Measurements from ENCODE around the gene SLC18A2.

The SLC18A2 gene

GRCh38 chr10:117262291-117262902 is 21.5 kb downstream of the SLC18A2 start:
- H3K36me3 ChIP-seq (replicated peaks in 1 of 2; ENCODE audit: control insufficient read depth in 2 of 2, insufficient read depth in 2 of 2, low read length in 2 of 2), result no peaks in the 10 kb centered on the region
- H3K27ac ChIP-seq (replicated peaks; ENCODE audit: low read length), result no peak overlapping the region
- H4K8ac ChIP-seq (ENCODE audit: low read depth, low read length), result no peak overlapping the region
- H3K79me1 ChIP-seq (ENCODE audit: low read depth, low read length), result no peaks in the 10 kb centered on the region
- no peak overlapping the region for H2AK5ac ChIP-seq (ENCODE audit: low read depth, low read length)
- no peak overlapping the region for H3K18ac ChIP-seq (ENCODE audit: low read length)
- no peak overlapping the region for H3K23ac ChIP-seq (ENCODE audit: low read depth, low read length, poor library complexity)
- no peak overlapping the region for H3K9ac ChIP-seq (ENCODE audit: low read depth, low read length, poor library complexity)
- H3K4me2 ChIP-seq (ENCODE audit: insufficient read depth, low read length, poor library complexity, severe bottlenecking), result no peak overlapping the region
- H3K9me3 ChIP-seq (replicated peaks in 1 of 2; ENCODE audit: control insufficient read depth in 2 of 2, insufficient read depth in 1 of 2, low read depth in 1 of 2, low read length in 2 of 2), result no peaks in the 10 kb centered on the region
- DNase-seq (ENCODE audit: low spot score), result no peak
- H3K4ac ChIP-seq (ENCODE audit: low read length), result no peak overlapping the region
- no peak overlapping the region for H2AFZ ChIP-seq (ENCODE audit: low read length)
- no CpG with 5 or more reads among the region's 10 CpGs for WGBS, 2 donors (ENCODE audit: extremely low coverage in 2 of 2, insufficient read length in 2 of 2, insufficient replicate concordance in 1 of 2)
- no peak overlapping the region for H3K4me3 ChIP-seq (ENCODE audit: low read length in 2 of 2)
- no peak overlapping the region for H3K14ac ChIP-seq (ENCODE audit: low read length)
- no peak overlapping the region for H2BK5ac ChIP-seq (ENCODE audit: low read length)
- H2BK12ac ChIP-seq (ENCODE audit: low read length), result no peak overlapping the region
- no peak overlapping the region for H2BK120ac ChIP-seq (ENCODE audit: low read depth, low read length)
- H3K4me1 ChIP-seq (ENCODE audit: control insufficient read depth in 2 of 2, insufficient read depth in 1 of 2, low read depth in 1 of 2, low read length in 2 of 2), result peaks cover 4 to 14% of the 10 kb centered on the region in 2 donors
- H2BK15ac ChIP-seq (ENCODE audit: low read length), result no peak overlapping the region
- H3K27me3 ChIP-seq (ENCODE audit: control insufficient read depth in 3 of 3, insufficient read depth in 3 of 3, low read depth in 1 of 3, low read length in 3 of 3), result peaks cover 0 to 13% (median 0%) of the 10 kb centered on the region in 3 experiments
- no peak overlapping the region for H4K91ac ChIP-seq (ENCODE audit: low read depth, low read length, poor library complexity)

GRCh38 chr10:117262903-117263293 is 22.0 kb downstream of the SLC18A2 start:
- WGBS, 2 donors (ENCODE audit: extremely low coverage in 2 of 2, insufficient read length in 2 of 2, insufficient replicate concordance in 1 of 2), result no CpG with 5 or more reads among the region's 7 CpGs
- H3K4me1 ChIP-seq (ENCODE audit: control insufficient read depth in 2 of 2, insufficient read depth in 1 of 2, low read depth in 1 of 2, low read length in 2 of 2), result peaks cover 4 to 13% of the 10 kb centered on the region in 2 donors
- H3K79me1 ChIP-seq (ENCODE audit: low read depth, low read length), result no peaks in the 10 kb centered on the region
- H3K23ac ChIP-seq (ENCODE audit: low read depth, low read length, poor library complexity), result no peak overlapping the region
- H4K91ac ChIP-seq (ENCODE audit: low read depth, low read length, poor library complexity), result no peak overlapping the region
- H2BK15ac ChIP-seq (ENCODE audit: low read length), result no peak overlapping the region
- no peaks in the 10 kb centered on the region for H3K9me3 ChIP-seq (replicated peaks in 1 of 2; ENCODE audit: control insufficient read depth in 2 of 2, insufficient read depth in 1 of 2, low read depth in 1 of 2, low read length in 2 of 2)
- no peak overlapping the region for H2AK5ac ChIP-seq (ENCODE audit: low read depth, low read length)
- H3K9ac ChIP-seq (ENCODE audit: low read depth, low read length, poor library complexity), result no peak overlapping the region
- H3K4me2 ChIP-seq (ENCODE audit: insufficient read depth, low read length, poor library complexity, severe bottlenecking), result no peak overlapping the region
- no peak overlapping the region for H3K4ac ChIP-seq (ENCODE audit: low read length)
- peak overlapping the region; percentile 67 for H3K14ac ChIP-seq (ENCODE audit: low read length)
- no peak overlapping the region for H3K4me3 ChIP-seq (ENCODE audit: low read length in 2 of 2)
- peak overlapping the region; percentile 48 for H2BK12ac ChIP-seq (ENCODE audit: low read length)
- peak overlapping the region; percentile 27 for H3K18ac ChIP-seq (ENCODE audit: low read length)
- DNase-seq (ENCODE audit: low spot score), result no peak
- no peak overlapping the region for H2BK120ac ChIP-seq (ENCODE audit: low read depth, low read length)
- H3K36me3 ChIP-seq (replicated peaks in 1 of 2; ENCODE audit: control insufficient read depth in 2 of 2, insufficient read depth in 2 of 2, low read length in 2 of 2), result no peaks in the 10 kb centered on the region
- no peak overlapping the region for H3K27ac ChIP-seq (replicated peaks; ENCODE audit: low read length)
- no peak overlapping the region for H2BK5ac ChIP-seq (ENCODE audit: low read length)
- peaks cover 0 to 13% (median 0%) of the 10 kb centered on the region in 3 experiments for H3K27me3 ChIP-seq (ENCODE audit: control insufficient read depth in 3 of 3, insufficient read depth in 3 of 3, low read depth in 1 of 3, low read length in 3 of 3)
- no peak overlapping the region for H2AFZ ChIP-seq (ENCODE audit: low read length)
- no peak overlapping the region for H4K8ac ChIP-seq (ENCODE audit: low read depth, low read length)

- H3K23ac ChIP-seq (ENCODE audit: low read depth, low read length, poor library complexity), result no peak overlapping the region
- no peaks in the 10 kb centered on the region for H3K9me3 ChIP-seq (replicated peaks in 1 of 2; ENCODE audit: control insufficient read depth in 2 of 2, insufficient read depth in 1 of 2, low read depth in 1 of 2, low read length in 2 of 2)
- no peak overlapping the region for H4K8ac ChIP-seq (ENCODE audit: low read depth, low read length)
- no peak overlapping the region for H3K4me2 ChIP-seq (ENCODE audit: insufficient read depth, low read length, poor library complexity, severe bottlenecking)
- H2AFZ ChIP-seq (ENCODE audit: low read length), result no peak overlapping the region
- H3K18ac ChIP-seq (ENCODE audit: low read length), result no peak overlapping the region
- H3K4me1 ChIP-seq (ENCODE audit: control insufficient read depth in 2 of 2, insufficient read depth in 1 of 2, low read depth in 1 of 2, low read length in 2 of 2), result peaks cover 4 to 9% of the 10 kb centered on the region in 2 donors
- no peak overlapping the region for H2BK12ac ChIP-seq (ENCODE audit: low read length)
- no peak for DNase-seq (ENCODE audit: low spot score)
- H3K36me3 ChIP-seq (replicated peaks in 1 of 2; ENCODE audit: control insufficient read depth in 2 of 2, insufficient read depth in 2 of 2, low read length in 2 of 2), result no peaks in the 10 kb centered on the region
- WGBS, 2 donors (ENCODE audit: extremely low coverage in 2 of 2, insufficient read length in 2 of 2, insufficient replicate concordance in 1 of 2), result no CpG with 5 or more reads among the region's 7 CpGs
- no peak overlapping the region for H2BK5ac ChIP-seq (ENCODE audit: low read length)
- no peak overlapping the region for H2AK5ac ChIP-seq (ENCODE audit: low read depth, low read length)
- H3K14ac ChIP-seq (ENCODE audit: low read length), result no peak overlapping the region
- peaks cover 0 to 4% (median 0%) of the 10 kb centered on the region in 3 experiments for H3K27me3 ChIP-seq (ENCODE audit: control insufficient read depth in 3 of 3, insufficient read depth in 3 of 3, low read depth in 1 of 3, low read length in 3 of 3)
- no peak overlapping the region for H4K91ac ChIP-seq (ENCODE audit: low read depth, low read length, poor library complexity)
- no peak overlapping the region for H2BK15ac ChIP-seq (ENCODE audit: low read length)
- H3K4ac ChIP-seq (ENCODE audit: low read length), result no peak overlapping the region
- no peak overlapping the region for H3K4me3 ChIP-seq (ENCODE audit: low read length in 2 of 2)
- H3K27ac ChIP-seq (replicated peaks; ENCODE audit: low read length), result no peak overlapping the region
- H2BK120ac ChIP-seq (ENCODE audit: low read depth, low read length), result no peak overlapping the region
- H3K9ac ChIP-seq (ENCODE audit: low read depth, low read length, poor library complexity), result no peak overlapping the region
- H3K79me1 ChIP-seq (ENCODE audit: low read depth, low read length), result peaks cover 2% of the 10 kb centered on the region
These were observed 23.9 kb downstream of the SLC18A2 start for GRCh38 chr10:117264782-117265181.

- Histone ChIP-seq H3K4me2 (ENCODE audit: insufficient read depth, low read length, poor library complexity, severe bottlenecking) (no peak overlapping the region), H3K4ac (ENCODE audit: low read length) (no peak overlapping the region), H3K36me3 (replicated peaks in 1 of 2; ENCODE audit: control insufficient read depth in 2 of 2, insufficient read depth in 2 of 2, low read length in 2 of 2) (no peaks in the 10 kb centered on the region), H3K18ac (ENCODE audit: low read length) (no peak overlapping the region), H3K79me1 (ENCODE audit: low read depth, low read length) (peaks cover 2% of the 10 kb centered on the region), H4K91ac (ENCODE audit: low read depth, low read length, poor library complexity) (no peak overlapping the region), H3K9me3 (replicated peaks in 1 of 2; ENCODE audit: control insufficient read depth in 2 of 2, insufficient read depth in 1 of 2, low read depth in 1 of 2, low read length in 2 of 2) (no peaks in the 10 kb centered on the region), H3K4me1 (ENCODE audit: control insufficient read depth in 2 of 2, insufficient read depth in 1 of 2, low read depth in 1 of 2, low read length in 2 of 2) (no peaks in the 10 kb centered on the region), H2AFZ (ENCODE audit: low read length) (no peak overlapping the region), H2BK120ac (ENCODE audit: low read depth, low read length) (no peak overlapping the region), H3K9ac (ENCODE audit: low read depth, low read length, poor library complexity) (no peak overlapping the region), H3K23ac (ENCODE audit: low read depth, low read length, poor library complexity) (no peak overlapping the region), H4K8ac (ENCODE audit: low read depth, low read length) (no peak overlapping the region), H3K14ac (ENCODE audit: low read length) (no peak overlapping the region), H3K27ac (replicated peaks; ENCODE audit: low read length) (no peak overlapping the region), H3K4me3 (ENCODE audit: low read length in 2 of 2) (no peak overlapping the region), H2BK12ac (ENCODE audit: low read length) (no peak overlapping the region), H2BK15ac (ENCODE audit: low read length) (no peak overlapping the region), H2AK5ac (ENCODE audit: low read depth, low read length) (no peak overlapping the region), H2BK5ac (ENCODE audit: low read length) (no peak overlapping the region), H3K27me3 (ENCODE audit: control insufficient read depth in 3 of 3, insufficient read depth in 3 of 3, low read depth in 1 of 3, low read length in 3 of 3) (peaks cover 0 to 4% (median 0%) of the 10 kb centered on the region in 3 experiments)
- no peak for DNase-seq (ENCODE audit: low spot score)
- no CpG with 5 or more reads among the region's 9 CpGs for WGBS, 2 donors (ENCODE audit: extremely low coverage in 2 of 2, insufficient read length in 2 of 2, insufficient replicate concordance in 1 of 2)
These were observed 25.5 kb downstream of the SLC18A2 start for GRCh38 chr10:117266400-117266799.
